Fibroblast of the aortic adventitia (primary cell): ENCODE data around the gene DOCK1. TPM values are rescaled to one million over a fixed set of nuclear protein-coding genes. Genes with fewer than 3 reads are reported as not detected.

ENCODE experiments used
- DNase-seq: peaks from one replicate; pipeline ENCODE4 v3.0.0-alpha.2; 2010; ENCODE audit warnings: low read depth
- H3K4me3 ChIP-seq: 2 replicates; pipeline ENCODE4 v1.5.1; 2011; ENCODE audit warnings: low read depth, mild to moderate bottlenecking, control low read depth, low read length, moderate library complexity
- CTCF ChIP-seq: IDR thresholded peaks from 2 replicates; pipeline ENCODE4 v1.5.1; 2011; ENCODE audit warnings: mild to moderate bottlenecking, low read length, control low read depth, inconsistent platforms; ENCODE audit not compliant: insufficient read depth
- total RNA-seq: library from RNA; depleted of rRNA; stranded (reverse); fragments of >200 nt; gene quantifications from 2 replicates; pipeline ENCODE4 v1.2.3, GENCODE V29; 2012; ENCODE audit warnings: low replicate concordance

DOCK1 gene
- total RNA-seq, 1 donor = 75.2 TPM

- no peak for TF ChIP-seq CTCF
- no peak overlapping the region for H3K4me3 ChIP-seq
- DNase-seq = no peak
These were observed 43.9 kb downstream of the DOCK1 start for GRCh38 chr10:126949161-126949503.

- TF ChIP-seq CTCF = no peak
- DNase-seq = no peak
- no peak overlapping the region for H3K4me3 ChIP-seq
These were observed 45.3 kb downstream of the DOCK1 start for GRCh38 chr10:126950401-126951105.

GRCh38 chr10:126953886-126954285 is 48.7 kb downstream of the DOCK1 start:
- no peak for TF ChIP-seq CTCF
- no peak overlapping the region for H3K4me3 ChIP-seq
- no peak for DNase-seq

GRCh38 chr10:126955396-126955795 is 50.2 kb downstream of the DOCK1 start:
- no peak overlapping the region for H3K4me3 ChIP-seq
- no peak for TF ChIP-seq CTCF
- DNase-seq = no peak

GRCh38 chr10:126955934-126956711 is 50.9 kb downstream of the DOCK1 start:
- H3K4me3 ChIP-seq = no peak overlapping the region
- no peak for DNase-seq
- no peak for TF ChIP-seq CTCF

GRCh38 chr10:126956712-126957108 is 51.5 kb downstream of the DOCK1 start:
- DNase-seq = no peak

More at GRCh38 chr10:126956712-126957108, 51.5 kb downstream of the DOCK1 start:
- TF ChIP-seq CTCF = no peak
- H3K4me3 ChIP-seq = no peak overlapping the region
